Adrenal gland (tissue), 5 donors: ENCODE data around the gene ARHGAP26.

ENCODE experiments used
- CTCF ChIP-seq, 6 experiments: fragments of 450-650 bp in 4 of 6; fragments of 200-600 bp in 2 of 6; sonication (generic) in 1 of 6; IDR thresholded peaks; 1 replicate in 5 of 6; 2 replicates in 1 of 6; pipeline versions ENCODE4 v1.5.1 to v1.8.0; 2016 to 2021; ENCODE audit warnings: antibody characterized with exemption in 6 of 6, mild to moderate bottlenecking in 2 of 6, moderate library complexity in 1 of 6
- POLR2A ChIP-seq, 2 donors: fragments of 450-650 bp; IDR thresholded peaks; one replicate each; pipeline ENCODE4 v1.6.1; 2017; ENCODE audit warnings: antibody characterized with exemption in 2 of 2, mild to moderate bottlenecking in 2 of 2, moderate library complexity in 1 of 2
- donor health status: DM: no; HTN: no; CAD: no.

GRCh38 chr5:142795251-142795650, 25.1 kb downstream of the ARHGAP26 start:
- TF ChIP-seq POLR2A (IDR thresholded peaks at IDR 0.05) (no peak), CTCF (IDR thresholded peaks at IDR 0.05) (no peak)
